ENCODE results near the gene FRMD4B. TPM values are rescaled to one million over a fixed set of nuclear protein-coding genes. Genes with fewer than 3 reads are reported as not detected.

Gene FRMD4B
- polyA plus RNA-seq, 2 of the 4 experiments (the other 2 are of a cell fraction) = 0.92 to 5.9 TPM

- DNase-seq (ENCODE audit: low read depth in 1 of 2, low spot score in 1 of 2) = no peak
- ChIA-PET CTCF (no interaction called here), POLR2A (no interaction called here)
- FAIRE-seq = no peak
- WGBS (ENCODE audit: missing lambda C conversion rate) = 70% methylated on average over 7 of the region's 7 CpGs
- H3K4me3 ChIP-seq = no peak overlapping the region
- H3K27ac ChIP-seq = no peak overlapping the region
- no peaks in the 10 kb centered on the region for H3K4me1 ChIP-seq
- no peak for ATAC-seq
- TF ChIP-seq PHF8 (IDR thresholded peaks at IDR 0.05; ENCODE audit: borderline replicate concordance, low read depth) (no peak), JUN (IDR thresholded peaks at IDR 0.05) (no peak), SREBF2 (IDR thresholded peaks at IDR 0.05) (no peak), KDM5A (IDR thresholded peaks at IDR 0.05) (no peak), CHD2 (IDR thresholded peaks at IDR 0.05; ENCODE audit: low read length, partially characterized antibody) (no peak), MYC (IDR thresholded peaks at IDR 0.05; ENCODE audit: borderline replicate concordance, low read length) (no peak), ELK1 (IDR thresholded peaks at IDR 0.05; ENCODE audit: low read depth, low read length) (no peak), EHF (CRISPR knock-in tag; IDR thresholded peaks at IDR 0.05) (no peak), BHLHE40 (IDR thresholded peaks at IDR 0.05; ENCODE audit: low read depth, low read length) (no peak), ZSCAN20 (CRISPR knock-in tag; IDR thresholded peaks at IDR 0.05) (no peak), HOXA7 (CRISPR knock-in tag; IDR thresholded peaks at IDR 0.05) (no peak), TFCP2L1 (CRISPR knock-in tag; IDR thresholded peaks at IDR 0.05) (no peak), MAX (IDR thresholded peaks at IDR 0.05) (no peak)
- H3K4me2 ChIP-seq = no peak overlapping the region
- no peaks in the 10 kb centered on the region for H3K9me3 ChIP-seq
Observed at GRCh38 chr3:69407908-69408307, 22.0 kb upstream of the FRMD4B start.

- no peaks in the 10 kb centered on the region for H3K4me1 ChIP-seq
- H3K27ac ChIP-seq = no peak overlapping the region
- TF ChIP-seq BCL3 (IDR thresholded peaks at IDR 0.05) (no peak), USF2 (IDR thresholded peaks at IDR 0.05) (no peak), CHD2 (IDR thresholded peaks at IDR 0.05; ENCODE audit: low read length, partially characterized antibody) (no peak), HOXB13 (CRISPR knock-in tag; IDR thresholded peaks at IDR 0.05; ENCODE audit: low read depth) (no peak), MAFK (IDR thresholded peaks at IDR 0.05; ENCODE audit: partially characterized antibody) (no peak), CBX2 (IDR thresholded peaks at IDR 0.05; ENCODE audit: borderline replicate concordance, low read depth) (no peak), HOXB5 (CRISPR knock-in tag; IDR thresholded peaks at IDR 0.05) (no peak), CEBPB (IDR thresholded peaks at IDR 0.05) (no peak)
- WGBS (ENCODE audit: missing lambda C conversion rate) = 33% methylated on average over 2 of the region's 2 CpGs
- ChIA-PET CTCF (interaction anchor here (1.0 kb wide), 1 partner anchor 245 kb away, joined by 5 read pairs; no protein-coding TSS in a partner anchor), POLR2A (no interaction called here)
- ATAC-seq (no peak), FAIRE-seq (no peak), DNase-seq (ENCODE audit: low read depth in 1 of 2, low spot score in 1 of 2) (no peak)
- H3K4me2 ChIP-seq = no peak overlapping the region
- H3K9me3 ChIP-seq = no peaks in the 10 kb centered on the region
- H3K4me3 ChIP-seq = no peak overlapping the region
Observed at GRCh38 chr3:69406163-69406562, 20.3 kb upstream of the FRMD4B start.

- ChIA-PET CTCF (interaction anchor here (0.5 kb wide), 1 partner anchor 284 kb away, joined by 3 read pairs; no protein-coding TSS in a partner anchor), POLR2A (no interaction called here)
- no peak overlapping the region for H3K4me3 ChIP-seq
- ATAC-seq (no peak), DNase-seq (ENCODE audit: low read depth in 1 of 2, low spot score in 1 of 2) (no peak), FAIRE-seq (no peak)
- H3K4me2 ChIP-seq = no peak overlapping the region
- no peak overlapping the region for H3K27ac ChIP-seq
- no peaks in the 10 kb centered on the region for H3K9me3 ChIP-seq
- WGBS (ENCODE audit: missing lambda C conversion rate) = 22% methylated on average over 2 of the region's 3 CpGs
- H3K4me1 ChIP-seq = no peaks in the 10 kb centered on the region
- TF ChIP-seq FOXS1 (CRISPR knock-in tag; IDR thresholded peaks at IDR 0.05) (no peak), JUNB (IDR thresholded peaks at IDR 0.05) (no peak), HEYL (CRISPR knock-in tag; IDR thresholded peaks at IDR 0.05) (no peak), ATOH8 (CRISPR knock-in tag; IDR thresholded peaks at IDR 0.05; ENCODE audit: low read depth) (no peak), POLR2AphosphoS2 (conservative IDR thresholded peaks at IDR 0.05; ENCODE audit: low read length) (no peak), CEBPB (IDR thresholded peaks at IDR 0.05) (no peak), RCOR1 (IDR thresholded peaks at IDR 0.05; ENCODE audit: low read depth, low read length) (no peak), CBX8 (IDR thresholded peaks at IDR 0.05) (no peak), HES2 (IDR thresholded peaks at IDR 0.05) (no peak), HOXB13 (CRISPR knock-in tag; IDR thresholded peaks at IDR 0.05; ENCODE audit: low read depth) (no peak), HDAC2 (IDR thresholded peaks at IDR 0.05) (no peak), RAD21 (conservative IDR thresholded peaks at IDR 0.05 in 1 of 2, IDR thresholded peaks at IDR 0.05 in 1 of 2) (no peak), ELK1 (IDR thresholded peaks at IDR 0.05; ENCODE audit: low read depth, low read length) (no peak), JUN (IDR thresholded peaks at IDR 0.05) (no peak), NR3C1 (IDR thresholded peaks at IDR 0.05) (no peak), FOSB (CRISPR knock-in tag; IDR thresholded peaks at IDR 0.05) (no peak)
Observed at GRCh38 chr3:69405067-69405466, 19.2 kb upstream of the FRMD4B start.

All from A549 (cell line).